Measurements from ENCODE around the gene TMPRSS15.

DNA sequence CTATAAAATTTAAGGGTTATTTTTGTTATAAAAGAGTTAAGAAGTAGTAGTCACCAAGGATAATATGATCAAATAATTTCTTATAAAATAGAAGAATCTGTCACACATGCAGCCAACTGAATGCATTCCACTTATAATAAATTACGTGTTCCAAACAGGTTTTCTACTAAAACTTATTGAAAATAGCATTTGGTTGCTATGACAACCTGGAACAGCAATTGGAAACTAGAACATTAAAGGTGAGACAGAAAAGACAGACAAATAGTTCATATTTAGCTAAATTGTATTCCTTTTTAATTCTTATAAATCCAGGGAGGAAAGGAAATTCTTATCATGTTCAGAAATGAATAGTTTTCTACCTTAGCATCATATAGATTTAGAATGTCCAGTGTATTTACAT is 168.0 kb downstream of the TMPRSS15 start:
- TF ChIP-seq, protein P1, sequence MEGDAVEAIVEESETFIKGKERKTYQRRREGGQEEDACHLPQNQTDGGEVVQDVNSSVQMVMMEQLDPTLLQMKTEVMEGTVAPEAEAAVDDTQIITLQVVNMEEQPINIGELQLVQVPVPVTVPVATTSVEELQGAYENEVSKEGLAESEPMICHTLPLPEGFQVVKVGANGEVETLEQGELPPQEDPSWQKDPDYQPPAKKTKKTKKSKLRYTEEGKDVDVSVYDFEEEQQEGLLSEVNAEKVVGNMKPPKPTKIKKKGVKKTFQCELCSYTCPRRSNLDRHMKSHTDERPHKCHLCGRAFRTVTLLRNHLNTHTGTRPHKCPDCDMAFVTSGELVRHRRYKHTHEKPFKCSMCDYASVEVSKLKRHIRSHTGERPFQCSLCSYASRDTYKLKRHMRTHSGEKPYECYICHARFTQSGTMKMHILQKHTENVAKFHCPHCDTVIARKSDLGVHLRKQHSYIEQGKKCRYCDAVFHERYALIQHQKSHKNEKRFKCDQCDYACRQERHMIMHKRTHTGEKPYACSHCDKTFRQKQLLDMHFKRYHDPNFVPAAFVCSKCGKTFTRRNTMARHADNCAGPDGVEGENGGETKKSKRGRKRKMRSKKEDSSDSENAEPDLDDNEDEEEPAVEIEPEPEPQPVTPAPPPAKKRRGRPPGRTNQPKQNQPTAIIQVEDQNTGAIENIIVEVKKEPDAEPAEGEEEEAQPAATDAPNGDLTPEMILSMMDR (conservative IDR thresholded peaks at IDR 0.05): no peak
- TF ChIP-seq EZH2 (IDR thresholded peaks at IDR 0.05; ENCODE audit: low read depth): no peak
